Endothelial cell of umbilical vein (primary cell): Measurements from ENCODE around the gene DLGAP1.

ENCODE experiments used
- JUN ChIP-seq: IDR thresholded peaks from 2 replicates; pipeline ENCODE4 v1.6.1; 2011; ENCODE audit warnings: borderline replicate concordance, low read depth; ENCODE audit not compliant: insufficient read length, insufficient read depth
- TF ChIP-seq, protein P1 (sequence below), 2 donors: IDR thresholded peaks; 1 replicate in 1 of 2; 2 replicates in 1 of 2; pipeline ENCODE4 v1.5.1; 2011; ENCODE audit warnings: low read length in 2 of 2, mild to moderate bottlenecking in 2 of 2, moderate library complexity in 2 of 2, control low read depth in 1 of 2, inconsistent platforms in 1 of 2, low read depth in 1 of 2; ENCODE audit not compliant: insufficient read depth in 1 of 2; ENCODE audit errors: extremely low read depth in 1 of 2

GRCh38 chr18:3499501-3499900, 955.6 kb downstream of the DLGAP1 start:
- TF ChIP-seq, protein P1, sequence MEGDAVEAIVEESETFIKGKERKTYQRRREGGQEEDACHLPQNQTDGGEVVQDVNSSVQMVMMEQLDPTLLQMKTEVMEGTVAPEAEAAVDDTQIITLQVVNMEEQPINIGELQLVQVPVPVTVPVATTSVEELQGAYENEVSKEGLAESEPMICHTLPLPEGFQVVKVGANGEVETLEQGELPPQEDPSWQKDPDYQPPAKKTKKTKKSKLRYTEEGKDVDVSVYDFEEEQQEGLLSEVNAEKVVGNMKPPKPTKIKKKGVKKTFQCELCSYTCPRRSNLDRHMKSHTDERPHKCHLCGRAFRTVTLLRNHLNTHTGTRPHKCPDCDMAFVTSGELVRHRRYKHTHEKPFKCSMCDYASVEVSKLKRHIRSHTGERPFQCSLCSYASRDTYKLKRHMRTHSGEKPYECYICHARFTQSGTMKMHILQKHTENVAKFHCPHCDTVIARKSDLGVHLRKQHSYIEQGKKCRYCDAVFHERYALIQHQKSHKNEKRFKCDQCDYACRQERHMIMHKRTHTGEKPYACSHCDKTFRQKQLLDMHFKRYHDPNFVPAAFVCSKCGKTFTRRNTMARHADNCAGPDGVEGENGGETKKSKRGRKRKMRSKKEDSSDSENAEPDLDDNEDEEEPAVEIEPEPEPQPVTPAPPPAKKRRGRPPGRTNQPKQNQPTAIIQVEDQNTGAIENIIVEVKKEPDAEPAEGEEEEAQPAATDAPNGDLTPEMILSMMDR (IDR thresholded peaks at IDR 0.05; ENCODE audit: extremely low read depth in 1 of 2, insufficient read depth in 1 of 2, low read depth in 1 of 2, low read length in 2 of 2) = no peak
- no peak for TF ChIP-seq JUN
